Fibroblast of villous mesenchyme (primary cell): Measurements from ENCODE around the gene RMC1. TPM values are rescaled to one million over a fixed set of nuclear protein-coding genes. Genes with fewer than 3 reads are reported as not detected.
A peak's percentile ranks its signal among the peaks of the same experiment; 100 is the strongest.
"Not testable (repeated sequence)": the region's sequence is repeated elsewhere in the genome, so short reads cannot be mapped to it uniquely, and the experiment has no call there.

Experiments
- DNase-seq: peaks from one replicate; pipeline ENCODE4 v3.0.0-alpha.2; 2010; ENCODE audit warnings: low read depth
- H3K4me3 ChIP-seq: 2 replicates; pipeline ENCODE4 v1.5.1; 2011; ENCODE audit warnings: low read depth, mild to moderate bottlenecking, low read length
- CTCF ChIP-seq: IDR thresholded peaks from 2 replicates; pipeline ENCODE4 v1.5.1; 2012; ENCODE audit warnings: low read depth, mild to moderate bottlenecking, low read length; ENCODE audit not compliant: insufficient read depth
- small RNA-seq: library from RNA; depleted of rRNA; stranded (forward); fragments of <200 nt; gene quantifications from one replicate; pipeline ENCODE3, GENCODE V24; 2012
- total RNA-seq: library from RNA; depleted of rRNA; stranded (reverse); fragments of >200 nt; gene quantifications from 2 replicates; pipeline ENCODE4 v1.2.3, GENCODE V29; 2012

Gene RMC1
- total RNA-seq, 1 donor: 32.0 TPM

- no peak for DNase-seq
- no peak for TF ChIP-seq CTCF
Measured at GRCh38 chr18:23575309-23575651, 72.0 kb downstream of the RMC1 start.

GRCh38 chr18:23577521-23577920 lies 74.2 kb downstream of the RMC1 start:
- not testable (repeated sequence) for H3K4me3 ChIP-seq, DNase-seq

More at GRCh38 chr18:23575309-23575651, 72.0 kb downstream of the RMC1 start:
- H3K4me3 ChIP-seq: no peak overlapping the region

GRCh38 chr18:23578067-23578701 lies 74.9 kb downstream of the RMC1 start:
- H3K4me3 ChIP-seq: no peak overlapping the region
- no peak for TF ChIP-seq CTCF
- DNase-seq: no peak

GRCh38 chr18:23578891-23579653 lies 75.8 kb downstream of the RMC1 start:
- H3K4me3 ChIP-seq: no peak overlapping the region
- TF ChIP-seq CTCF: no peak
- peak; percentile 52 for DNase-seq

- no peak overlapping the region for H3K4me3 ChIP-seq
- peak; percentile 79 for DNase-seq
- TF ChIP-seq CTCF: no peak
Measured at GRCh38 chr18:23580677-23581367, 77.5 kb downstream of the RMC1 start.

Small RNA genes within 50 kb of the gene (small RNA-seq; reads per million reads assigned to genes)
- gene AC026634.1 (not detected), gene RF00019 (not detected)

Other genes with a start within 250 kb of the RMC1 start
- 63.5 and 71.2 TPM in 2 replicates for gene RIOK3, start 50.2 kb upstream of the RMC1 start, total RNA-seq
- 34.5 and 38.4 TPM in 2 replicates for gene NPC1, start 83.0 kb downstream of the RMC1 start, total RNA-seq
- 0.43 and 0.97 TPM in 2 replicates for gene ANKRD29, start 159.4 kb downstream of the RMC1 start, total RNA-seq
- gene LAMA3, start 185.9 kb downstream of the RMC1 start, total RNA-seq: 2.6 and 5.2 TPM in 2 replicates